NB4 (cell line): Measurements from ENCODE around the gene UHRF1.

Experiments used
- TF ChIP-seq, protein P1 (sequence below): IDR thresholded peaks from one replicate; pipeline ENCODE4 v1.5.1; 2012; ENCODE audit warnings: low read depth, low read length
- TF ChIP-seq, protein P2 (sequence below): IDR thresholded peaks from 2 replicates; pipeline ENCODE4 v1.6.1; 2011; ENCODE audit warnings: low read depth, low read length

DNA sequence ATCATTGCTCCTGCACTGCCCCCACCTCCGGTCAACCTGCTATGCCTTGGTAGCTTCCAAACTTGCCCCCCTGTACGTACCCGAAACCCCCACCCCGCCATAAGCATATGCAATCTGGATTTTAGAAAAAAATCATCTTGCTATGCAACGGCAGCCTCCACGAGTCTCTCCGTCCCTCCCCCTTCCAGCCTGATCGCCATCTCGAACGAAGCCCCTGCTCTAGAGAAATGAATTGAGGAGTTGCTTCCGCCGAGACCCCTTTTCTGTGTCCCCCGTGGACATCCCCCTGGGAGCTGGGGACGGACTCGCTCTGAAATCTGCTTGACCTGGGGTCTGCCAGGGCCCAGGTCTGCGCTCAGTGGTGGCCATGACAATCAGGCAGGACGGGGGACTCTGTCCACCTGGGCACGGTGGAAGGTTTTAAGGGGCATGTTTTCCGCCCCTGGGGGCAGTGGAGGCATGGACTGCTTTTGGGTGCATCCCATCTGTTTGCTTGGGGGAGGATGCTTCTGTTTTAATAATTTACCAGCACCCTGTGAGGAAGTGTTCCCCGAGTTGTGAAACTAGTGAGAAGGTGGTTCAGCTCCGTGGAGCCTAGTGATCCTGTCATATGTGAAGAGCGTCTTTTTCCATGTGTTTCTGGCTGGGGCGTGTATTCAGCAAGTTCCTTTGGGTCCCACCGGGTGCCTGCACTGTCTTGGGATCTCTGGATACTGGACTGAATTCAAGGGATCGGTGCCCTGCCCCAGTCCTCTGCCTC, 60.7 kb downstream of the UHRF1 start:
- TF ChIP-seq, protein P1, sequence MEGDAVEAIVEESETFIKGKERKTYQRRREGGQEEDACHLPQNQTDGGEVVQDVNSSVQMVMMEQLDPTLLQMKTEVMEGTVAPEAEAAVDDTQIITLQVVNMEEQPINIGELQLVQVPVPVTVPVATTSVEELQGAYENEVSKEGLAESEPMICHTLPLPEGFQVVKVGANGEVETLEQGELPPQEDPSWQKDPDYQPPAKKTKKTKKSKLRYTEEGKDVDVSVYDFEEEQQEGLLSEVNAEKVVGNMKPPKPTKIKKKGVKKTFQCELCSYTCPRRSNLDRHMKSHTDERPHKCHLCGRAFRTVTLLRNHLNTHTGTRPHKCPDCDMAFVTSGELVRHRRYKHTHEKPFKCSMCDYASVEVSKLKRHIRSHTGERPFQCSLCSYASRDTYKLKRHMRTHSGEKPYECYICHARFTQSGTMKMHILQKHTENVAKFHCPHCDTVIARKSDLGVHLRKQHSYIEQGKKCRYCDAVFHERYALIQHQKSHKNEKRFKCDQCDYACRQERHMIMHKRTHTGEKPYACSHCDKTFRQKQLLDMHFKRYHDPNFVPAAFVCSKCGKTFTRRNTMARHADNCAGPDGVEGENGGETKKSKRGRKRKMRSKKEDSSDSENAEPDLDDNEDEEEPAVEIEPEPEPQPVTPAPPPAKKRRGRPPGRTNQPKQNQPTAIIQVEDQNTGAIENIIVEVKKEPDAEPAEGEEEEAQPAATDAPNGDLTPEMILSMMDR, result no peak
- TF ChIP-seq, protein P2, sequence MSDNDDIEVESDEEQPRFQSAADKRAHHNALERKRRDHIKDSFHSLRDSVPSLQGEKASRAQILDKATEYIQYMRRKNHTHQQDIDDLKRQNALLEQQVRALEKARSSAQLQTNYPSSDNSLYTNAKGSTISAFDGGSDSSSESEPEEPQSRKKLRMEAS, result no peak
